ENCODE measurements around the gene LINS1. TPM values are rescaled to one million over a fixed set of nuclear protein-coding genes. Genes with fewer than 3 reads are reported as not detected.

The LINS1 gene
- total and polyA plus RNA-seq, 2 donors (not counting 3 experiments of a cell fraction or from before 2014, with no cell fraction given): 6.9 to 14.7 TPM

DNA sequence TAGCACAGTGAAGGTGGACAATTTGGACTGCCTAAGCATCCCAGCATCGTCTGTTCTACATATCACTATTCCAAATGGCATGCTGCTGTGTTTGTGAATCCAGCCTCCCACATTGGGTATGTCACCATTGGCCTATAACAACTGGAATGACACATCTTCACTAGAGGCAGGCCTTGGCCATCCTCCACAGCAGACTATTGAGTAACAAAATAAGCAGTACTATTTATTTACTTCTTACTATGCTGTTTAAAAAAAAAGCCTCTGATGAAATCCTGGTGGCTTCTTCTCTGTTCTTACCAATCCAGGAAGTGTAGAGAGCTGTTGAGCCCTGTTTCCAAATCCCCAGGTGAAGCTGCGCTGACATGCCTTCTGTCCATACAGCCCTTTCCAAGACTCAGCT is 42.7 kb downstream of the LINS1 start:
- no TSS peak for BruUV-seq (replicated peaks)
- H3K27ac ChIP-seq (ENCODE audit: insufficient read depth, low read depth, low read length): no peak overlapping the region
- TF ChIP-seq FOS (IDR thresholded peaks at IDR 0.05; ENCODE audit: borderline replicate concordance, insufficient read depth, low read length) (no peak), POLR2A (IDR thresholded peaks at IDR 0.05; ENCODE audit: low read depth, low read length) (no peak), JUN (IDR thresholded peaks at IDR 0.05; ENCODE audit: borderline replicate concordance, insufficient read depth, insufficient read length, low read depth) (no peak), POLR2AphosphoS5 (IDR thresholded peaks at IDR 0.05; ENCODE audit: insufficient read depth, low read depth, low read length) (no peak), GATA2 (IDR thresholded peaks at IDR 0.05; ENCODE audit: insufficient read depth, insufficient read length, low read depth, low read length) (no peak), EZH2 (IDR thresholded peaks at IDR 0.05; ENCODE audit: borderline replicate concordance, low read depth, low read length, severe bottlenecking) (no peak), MYC (IDR thresholded peaks at IDR 0.05; ENCODE audit: low read depth, low read length) (no peak)
- TF ChIP-seq, protein P1, sequence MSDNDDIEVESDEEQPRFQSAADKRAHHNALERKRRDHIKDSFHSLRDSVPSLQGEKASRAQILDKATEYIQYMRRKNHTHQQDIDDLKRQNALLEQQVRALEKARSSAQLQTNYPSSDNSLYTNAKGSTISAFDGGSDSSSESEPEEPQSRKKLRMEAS (IDR thresholded peaks at IDR 0.05; ENCODE audit: insufficient read depth, insufficient read length): no peak
- TF ChIP-seq, protein P2, sequence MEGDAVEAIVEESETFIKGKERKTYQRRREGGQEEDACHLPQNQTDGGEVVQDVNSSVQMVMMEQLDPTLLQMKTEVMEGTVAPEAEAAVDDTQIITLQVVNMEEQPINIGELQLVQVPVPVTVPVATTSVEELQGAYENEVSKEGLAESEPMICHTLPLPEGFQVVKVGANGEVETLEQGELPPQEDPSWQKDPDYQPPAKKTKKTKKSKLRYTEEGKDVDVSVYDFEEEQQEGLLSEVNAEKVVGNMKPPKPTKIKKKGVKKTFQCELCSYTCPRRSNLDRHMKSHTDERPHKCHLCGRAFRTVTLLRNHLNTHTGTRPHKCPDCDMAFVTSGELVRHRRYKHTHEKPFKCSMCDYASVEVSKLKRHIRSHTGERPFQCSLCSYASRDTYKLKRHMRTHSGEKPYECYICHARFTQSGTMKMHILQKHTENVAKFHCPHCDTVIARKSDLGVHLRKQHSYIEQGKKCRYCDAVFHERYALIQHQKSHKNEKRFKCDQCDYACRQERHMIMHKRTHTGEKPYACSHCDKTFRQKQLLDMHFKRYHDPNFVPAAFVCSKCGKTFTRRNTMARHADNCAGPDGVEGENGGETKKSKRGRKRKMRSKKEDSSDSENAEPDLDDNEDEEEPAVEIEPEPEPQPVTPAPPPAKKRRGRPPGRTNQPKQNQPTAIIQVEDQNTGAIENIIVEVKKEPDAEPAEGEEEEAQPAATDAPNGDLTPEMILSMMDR (IDR thresholded peaks at IDR 0.05; ENCODE audit: extremely low read depth in 1 of 2, insufficient read depth in 1 of 2, low read depth in 1 of 2, low read length in 2 of 2): no peak
- intact Hi-C loops (cut with micrococcal nuclease) (no loop called here), dilution Hi-C loops (cut with MboI; ENCODE audit: extremely low pct_ligation_motif_present, low sequenced_read_pairs) (no loop called here)
- no peak for FAIRE-seq
- H3K4me3 ChIP-seq (replicated peaks in 1 of 3; ENCODE audit: insufficient read depth in 1 of 3, low read depth in 1 of 3, low read length in 3 of 3): no peak overlapping the region
- ChIA-PET CTCF (interaction anchor here (1.4 kb wide), 1 partner anchor 13 kb away, joined by 8 read pairs; no protein-coding TSS in a partner anchor), POLR2A (no interaction called here)
- no peaks in the 10 kb centered on the region for H4K20me1 ChIP-seq (replicated peaks; ENCODE audit: control insufficient read depth, extremely low read depth, insufficient read depth, low read length)
- no peak overlapping the region for H3K4me2 ChIP-seq (ENCODE audit: insufficient read depth, low read length)
- H3K36me3 ChIP-seq (ENCODE audit: control insufficient read depth in 2 of 2, extremely low read depth in 1 of 2, insufficient read depth in 2 of 2, low read length in 2 of 2): no peaks in the 10 kb centered on the region
- H3K9me3 ChIP-seq (replicated peaks; ENCODE audit: control insufficient read depth, insufficient read depth, low read length): no peaks in the 10 kb centered on the region
- no peaks in the 10 kb centered on the region for H3K79me2 ChIP-seq (ENCODE audit: control insufficient read depth, insufficient read depth, low read length)
- no peak overlapping the region for H3K9ac ChIP-seq (replicated peaks; ENCODE audit: extremely low read depth, insufficient read depth, low read length)
- no peak overlapping the region for H2AFZ ChIP-seq (ENCODE audit: low read depth, low read length)
- DNase-seq (ENCODE audit: low read depth, low spot score): no peak
- no peaks in the 10 kb centered on the region for H3K9me1 ChIP-seq (replicated peaks; ENCODE audit: control insufficient read depth, extremely low read depth, insufficient read depth, low read length)
- H3K27me3 ChIP-seq (ENCODE audit: control insufficient read depth in 2 of 2, insufficient read depth in 2 of 2, low read length in 2 of 2): no peaks in the 10 kb centered on the region
- no peaks in the 10 kb centered on the region for H3K4me1 ChIP-seq (ENCODE audit: control insufficient read depth, extremely low read depth, insufficient read depth, low read length)

All from endothelial cell of umbilical vein (primary cell).